Posterior cingulate gyrus (tissue), 11 donors: Measurements from ENCODE around the gene PCGF1.

Experiments
- DNase-seq, 10 donors: peaks; one replicate each; pipeline versions ENCODE4 v3.0.0 to v3.0.0-alpha.2; 2020 to 2021; ENCODE audit warnings: mixed read lengths in 3 of 10
- intact Hi-C: fragments of 100-400 bp; cut with DNase I; formaldehyde crosslinking; loops from one replicate; pipeline ENCODE4 v1.15.1; 2023

Gene PCGF1

DNA sequence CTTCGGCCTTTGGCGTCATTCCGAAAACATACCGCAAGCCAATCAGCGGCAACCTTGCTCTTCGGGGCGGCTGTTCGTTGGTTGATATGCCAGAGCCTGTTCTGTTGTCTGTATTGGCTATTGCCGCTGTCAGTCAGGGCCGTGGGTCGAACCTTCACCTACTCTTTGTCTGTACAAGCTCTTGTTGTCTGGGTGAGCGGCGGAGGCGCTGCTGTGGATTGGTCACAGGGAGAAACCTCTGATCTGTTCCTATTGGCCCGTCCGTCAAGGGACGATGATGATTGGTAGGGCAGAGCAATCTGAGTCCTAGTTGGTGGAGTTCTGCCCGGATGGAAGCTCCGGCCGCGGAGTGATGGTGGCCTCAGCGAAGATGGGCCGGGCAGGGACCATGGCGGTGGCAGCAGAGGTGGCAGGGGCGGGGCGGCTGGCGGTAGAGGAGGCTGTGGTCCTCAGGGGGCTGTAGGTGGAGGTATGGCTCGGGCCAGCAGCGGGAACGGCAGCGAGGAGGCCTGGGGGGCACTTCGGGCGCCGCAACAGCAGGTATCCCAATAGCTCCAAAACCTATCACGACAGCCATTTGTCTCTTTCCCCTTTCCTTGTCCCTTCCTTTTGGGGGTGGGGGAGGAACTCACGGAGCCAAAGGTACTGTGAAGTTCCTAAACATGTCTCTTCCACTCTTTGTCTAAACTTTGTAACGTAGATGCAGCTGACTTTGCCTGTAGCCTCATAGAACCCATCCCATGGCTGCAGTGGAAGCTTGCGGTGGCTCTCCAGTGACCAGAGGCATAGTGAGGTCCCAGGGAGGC is 49.2 kb downstream of the PCGF1 start, which contains the start of gene WBP1:
TSS of gene WBP1 (plus strand) at position 307 of the 806 bp plus-strand sequence. CDS start at position 472, 165 bp downstream.
- peak; percentile 99 to 100 (median 100) for DNase-seq
- intact Hi-C loops = loop anchor here (5.0 kb wide), 1 partner anchor 36 kb away; the partner anchor contains the start of genes C2orf81 and WDR54

DNA sequence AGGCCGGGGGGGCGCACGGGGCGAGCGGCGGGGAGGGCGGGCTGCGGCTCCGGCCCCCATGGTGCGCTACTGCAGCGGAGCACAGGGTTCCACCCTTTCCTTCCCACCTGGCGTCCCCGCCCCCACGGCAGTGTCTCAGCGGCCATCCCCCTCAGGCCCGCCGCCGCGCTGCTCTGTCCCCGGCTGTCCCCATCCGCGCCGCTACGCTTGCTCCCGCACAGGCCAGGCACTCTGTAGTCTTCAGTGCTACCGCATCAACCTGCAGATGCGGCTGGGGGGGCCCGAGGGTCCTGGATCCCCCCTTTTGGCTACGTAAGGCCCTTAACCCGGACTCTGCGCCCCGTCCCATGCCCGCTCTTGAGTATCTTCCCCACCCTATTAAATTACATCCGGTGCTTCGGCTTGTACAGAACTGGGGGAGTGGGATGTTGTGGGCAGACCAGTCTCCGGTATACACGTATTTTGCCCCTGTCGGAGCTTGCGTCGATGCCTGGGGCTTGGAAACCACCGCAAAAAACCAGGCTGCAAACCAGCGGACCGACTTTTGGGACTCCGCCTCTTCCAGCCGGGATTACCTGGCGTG is 49.9 kb downstream of the PCGF1 start:
- intact Hi-C loops = loop anchor here (5.0 kb wide), 1 partner anchor 35 kb away; the partner anchor contains the start of genes C2orf81 and WDR54
- peak; percentile 43 to 94 (median 65) for DNase-seq

DNA sequence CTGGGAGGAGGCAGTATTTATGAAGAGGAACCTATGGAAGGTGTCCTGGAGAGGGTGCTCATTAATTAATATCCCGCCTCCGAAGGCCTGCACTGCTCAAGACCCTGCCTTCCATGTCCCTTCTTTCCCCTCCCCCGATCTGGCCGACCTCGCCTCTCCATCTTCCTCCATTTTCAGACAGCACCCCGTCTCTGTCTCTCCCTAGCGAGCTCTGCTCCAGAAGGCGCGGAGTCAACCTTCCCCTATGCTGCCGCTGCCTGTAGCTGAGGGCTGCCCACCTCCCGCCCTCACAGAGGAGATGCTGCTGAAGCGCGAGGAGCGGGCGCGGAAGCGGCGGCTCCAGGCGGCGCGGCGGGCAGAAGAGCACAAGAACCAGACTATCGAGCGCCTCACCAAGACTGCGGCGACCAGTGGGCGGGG is 50.4 kb downstream of the PCGF1 start:
- DNase-seq = no peak
- intact Hi-C loops = loop anchor here (5.0 kb wide), 1 partner anchor 35 kb away; the partner anchor contains the start of genes C2orf81 and WDR54
